Measurements from ENCODE around the gene GPR75. TPM values are rescaled to one million over a fixed set of nuclear protein-coding genes. Genes with fewer than 3 reads are reported as not detected.
A peak's percentile ranks its signal among the peaks of the same experiment; 100 is the strongest.

Gene GPR75
- 5.1 TPM for total RNA-seq
- not detected for polyA plus RNA-seq

DNA sequence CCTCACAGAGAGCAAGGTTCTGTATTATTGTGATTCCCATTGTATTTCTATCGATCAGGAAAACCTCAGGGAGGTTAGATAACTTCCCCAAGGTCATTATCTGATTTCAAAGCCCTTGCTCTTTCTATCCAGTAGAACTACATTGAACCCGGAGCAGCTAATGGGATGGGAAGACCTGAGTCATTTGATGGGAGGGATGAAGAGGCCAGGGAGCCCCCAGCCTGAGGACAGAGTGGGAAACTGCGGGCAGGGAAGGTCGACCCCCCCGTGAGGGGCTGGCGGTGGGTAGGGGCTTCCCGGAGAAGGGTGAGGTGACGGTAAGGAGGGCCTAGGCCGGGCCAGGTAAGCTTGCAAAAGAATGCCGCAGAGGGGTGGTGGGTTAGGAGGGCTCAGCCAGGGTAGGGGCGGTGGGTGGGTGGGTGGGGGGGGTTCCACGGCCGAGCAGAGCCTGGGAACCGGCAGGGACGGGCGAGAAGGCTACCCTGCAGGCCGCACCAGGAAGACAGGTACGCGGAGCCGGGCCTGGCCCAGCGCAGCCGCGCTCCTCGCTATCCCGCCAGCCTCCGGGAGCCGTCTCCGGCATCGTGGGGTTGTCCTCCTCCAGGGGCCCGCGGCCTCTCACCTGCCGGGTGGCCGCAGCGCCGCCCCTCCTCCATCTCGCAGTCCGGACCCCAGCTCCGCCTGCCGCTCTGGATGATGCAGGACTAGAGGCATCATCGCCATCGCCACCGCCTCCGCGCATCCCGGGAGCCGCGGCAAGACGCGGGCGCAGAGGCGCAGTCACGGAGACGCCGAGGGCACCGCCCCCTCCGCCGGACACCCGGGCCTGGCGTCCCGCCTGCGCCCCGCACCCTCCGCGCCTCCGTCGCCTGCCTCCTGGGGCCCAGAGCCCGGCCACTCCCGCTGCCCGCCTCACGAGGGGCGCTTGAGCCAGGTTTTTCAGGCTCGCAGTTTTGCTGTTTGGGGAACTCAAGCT lies at the start of gene GPR75:
Gene GPR75 (minus strand): TSS at position 762 of the 976 bp plus-strand sequence. CDS start 5,211 bp downstream, outside the sequence.
- H3K4me1 Mint-ChIP-seq: peaks cover 0 to 20% (median 8%) of the 10 kb centered on the region in 4 donors
- Histone ChIP-seq H3K4me3 (ENCODE audit: low read depth, low read length) (no peak within 1 kb of the TSS), H3K27ac (ENCODE audit: insufficient read depth, low read length, poor library complexity, severe bottlenecking) (no peak within 1 kb of the TSS), H3K27me3 (ENCODE audit: control insufficient read depth, insufficient read depth, low read length) (no peaks in the 10 kb centered on the region), H3K36me3 (ENCODE audit: control insufficient read depth, insufficient read depth, low read length) (peaks cover 12% of the 10 kb centered on the region), H3K4me1 (ENCODE audit: control insufficient read depth, insufficient read depth, low read length, poor library complexity, severe bottlenecking) (no peaks in the 10 kb centered on the region), H3K9me3 (ENCODE audit: control insufficient read depth in 2 of 2, low read length in 2 of 2) (no peaks in the 10 kb centered on the region)
- H3K36me3 Mint-ChIP-seq: peaks cover 23% of the 10 kb centered on the region
- no peak within 1 kb of the TSS for H3K4me3 Mint-ChIP-seq
- no peaks in the 10 kb centered on the region for H3K27me3 Mint-ChIP-seq
- H3K9me3 Mint-ChIP-seq: no peaks in the 10 kb centered on the region
- no peak for ATAC-seq (ENCODE audit: low read depth in 2 of 2)
- peak within 1 kb of the TSS in 1 of 3 donors; percentile 40 for H3K27ac Mint-ChIP-seq
- no peak for DNase-seq

DNA sequence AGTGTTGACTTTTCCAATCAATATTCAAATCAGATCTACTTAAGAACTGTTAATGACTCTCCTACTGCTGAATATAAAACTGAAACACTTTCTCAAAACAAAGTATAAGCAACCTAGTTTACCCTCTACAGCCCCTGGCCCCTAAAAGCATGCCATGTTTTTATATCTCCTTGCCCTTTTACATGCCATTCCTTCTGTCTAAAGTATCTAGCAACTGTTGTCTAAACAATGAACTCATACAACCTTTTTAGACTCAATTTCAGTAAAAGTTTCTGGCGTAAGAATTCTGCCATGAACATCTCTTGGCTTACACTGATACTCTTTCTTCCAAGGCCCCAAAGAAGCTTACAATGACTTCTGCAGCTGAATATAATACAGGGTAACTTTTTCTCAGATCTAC lies 47.8 kb upstream of the GPR75 start:
- Mint-ChIP-seq H3K4me1 (peaks cover under 1 to 22% (median 10%) of the 10 kb centered on the region in 4 donors), H3K4me3 (no peak overlapping the region), H3K36me3 (peaks cover 39% of the 10 kb centered on the region), H3K27me3 (no peaks in the 10 kb centered on the region), H3K27ac (peak overlapping the region in 1 of 3 donors; percentile 20), H3K9me3 (no peaks in the 10 kb centered on the region)
- H3K27ac ChIP-seq (ENCODE audit: insufficient read depth, low read length, poor library complexity, severe bottlenecking): no peak overlapping the region
- peaks cover 77% of the 10 kb centered on the region for H3K36me3 ChIP-seq (ENCODE audit: control insufficient read depth, insufficient read depth, low read length)
- no peak for ATAC-seq (ENCODE audit: low read depth in 2 of 2)
- H3K4me1 ChIP-seq (ENCODE audit: control insufficient read depth, insufficient read depth, low read length, poor library complexity, severe bottlenecking): no peaks in the 10 kb centered on the region
- H3K4me3 ChIP-seq (ENCODE audit: low read depth, low read length): no peak overlapping the region
- no peak for DNase-seq
- no peaks in the 10 kb centered on the region for H3K9me3 ChIP-seq (ENCODE audit: control insufficient read depth in 2 of 2, low read length in 2 of 2)
- no peaks in the 10 kb centered on the region for H3K27me3 ChIP-seq (ENCODE audit: control insufficient read depth, insufficient read depth, low read length)

DNA sequence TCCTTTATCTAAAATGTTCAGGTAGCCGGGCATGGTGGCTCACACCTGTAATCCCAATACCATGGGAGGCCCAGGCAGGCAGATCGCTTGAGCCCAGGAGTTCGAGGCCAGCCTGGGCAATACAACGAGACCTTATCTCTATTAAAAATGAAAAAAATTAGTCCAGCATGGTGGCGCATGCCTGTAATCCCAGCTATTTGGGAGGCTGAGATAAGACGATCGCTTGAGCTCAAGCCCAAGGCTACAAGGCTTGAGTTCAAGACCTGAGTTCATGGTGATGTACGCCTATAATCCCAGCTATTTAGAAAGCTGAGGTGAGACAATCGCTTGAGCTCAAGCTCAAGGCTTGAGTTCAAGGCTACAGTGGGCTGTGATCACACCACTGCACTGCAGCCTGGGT lies 45.6 kb upstream of the GPR75 start:
- H3K27ac Mint-ChIP-seq: no peak overlapping the region
- Histone ChIP-seq H3K27ac (ENCODE audit: insufficient read depth, low read length, poor library complexity, severe bottlenecking) (no peak overlapping the region), H3K36me3 (ENCODE audit: control insufficient read depth, insufficient read depth, low read length) (peaks cover 92% of the 10 kb centered on the region), H3K27me3 (ENCODE audit: control insufficient read depth, insufficient read depth, low read length) (no peaks in the 10 kb centered on the region), H3K9me3 (ENCODE audit: control insufficient read depth in 2 of 2, low read length in 2 of 2) (no peaks in the 10 kb centered on the region), H3K4me3 (ENCODE audit: low read depth, low read length) (no peak overlapping the region), H3K4me1 (ENCODE audit: control insufficient read depth, insufficient read depth, low read length, poor library complexity, severe bottlenecking) (no peaks in the 10 kb centered on the region)
- peaks cover 51% of the 10 kb centered on the region for H3K36me3 Mint-ChIP-seq
- H3K4me1 Mint-ChIP-seq: peaks cover 0 to 22% (median 3%) of the 10 kb centered on the region in 4 donors
- no peaks in the 10 kb centered on the region for H3K9me3 Mint-ChIP-seq
- no peak overlapping the region for H3K4me3 Mint-ChIP-seq
- DNase-seq (no peak), ATAC-seq (ENCODE audit: low read depth in 2 of 2) (no peak)
- no peaks in the 10 kb centered on the region for H3K27me3 Mint-ChIP-seq

DNA sequence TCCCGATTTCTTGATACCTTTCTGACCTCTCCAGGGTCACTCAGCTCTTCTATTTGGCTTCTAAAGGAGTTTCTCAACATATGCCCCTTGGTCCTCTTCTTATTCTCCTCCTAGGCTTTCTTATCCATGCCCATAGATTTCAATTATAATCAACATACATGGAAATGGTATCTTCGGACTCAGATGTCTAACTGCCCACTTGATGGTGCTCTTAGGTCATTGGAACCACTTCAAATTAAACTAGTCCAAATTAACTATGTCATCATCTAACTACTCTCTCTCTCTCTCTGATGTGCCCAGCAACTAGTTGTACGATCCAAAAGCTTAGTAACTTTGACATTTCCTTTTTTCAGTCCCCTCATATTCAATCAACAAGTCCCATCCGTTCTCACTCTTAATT lies 43.2 kb upstream of the GPR75 start:
- H3K27me3 ChIP-seq (ENCODE audit: control insufficient read depth, insufficient read depth, low read length): no peaks in the 10 kb centered on the region
- no peaks in the 10 kb centered on the region for H3K4me1 ChIP-seq (ENCODE audit: control insufficient read depth, insufficient read depth, low read length, poor library complexity, severe bottlenecking)
- H3K9me3 ChIP-seq (ENCODE audit: control insufficient read depth in 2 of 2, low read length in 2 of 2): no peaks in the 10 kb centered on the region
- H3K36me3 ChIP-seq (ENCODE audit: control insufficient read depth, insufficient read depth, low read length): peaks cover 92% of the 10 kb centered on the region
- H3K27me3 Mint-ChIP-seq: no peaks in the 10 kb centered on the region
- no peak overlapping the region for H3K27ac ChIP-seq (ENCODE audit: insufficient read depth, low read length, poor library complexity, severe bottlenecking)
- peaks cover 0 to 22% (median 2%) of the 10 kb centered on the region in 4 donors for H3K4me1 Mint-ChIP-seq
- H3K4me3 ChIP-seq (ENCODE audit: low read depth, low read length): no peak overlapping the region
- H3K9me3 Mint-ChIP-seq: no peaks in the 10 kb centered on the region
- peak overlapping the region; percentile 6 to 90 (median 13) for H3K27ac Mint-ChIP-seq
- DNase-seq (no peak), ATAC-seq (ENCODE audit: low read depth in 2 of 2) (no peak)
- no peak overlapping the region for H3K4me3 Mint-ChIP-seq
- H3K36me3 Mint-ChIP-seq: peaks cover 58% of the 10 kb centered on the region

DNA sequence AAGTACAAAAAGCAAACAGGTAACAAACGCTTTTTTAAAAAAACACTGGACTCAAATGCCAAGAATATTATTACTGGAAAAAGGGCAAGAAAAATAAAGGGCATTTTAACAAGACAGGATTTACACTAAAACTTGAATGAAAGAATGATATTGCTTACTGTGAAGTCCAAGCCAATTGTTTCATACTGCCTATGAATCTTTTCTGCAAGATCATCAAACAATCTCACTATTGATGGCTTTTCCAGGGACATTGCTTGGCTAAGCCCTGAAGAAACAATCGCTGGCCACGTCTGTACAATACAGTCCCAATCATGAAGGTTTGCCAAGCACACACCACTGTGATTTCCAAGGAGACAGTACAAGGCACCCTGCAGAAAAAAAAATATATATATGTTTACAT lies 41.4 kb upstream of the GPR75 start:
- H3K4me3 Mint-ChIP-seq: no peak overlapping the region
- H3K27ac ChIP-seq (ENCODE audit: insufficient read depth, low read length, poor library complexity, severe bottlenecking): no peak overlapping the region
- no peak overlapping the region for H3K4me3 ChIP-seq (ENCODE audit: low read depth, low read length)
- no peaks in the 10 kb centered on the region for H3K27me3 ChIP-seq (ENCODE audit: control insufficient read depth, insufficient read depth, low read length)
- no peak for ATAC-seq (ENCODE audit: low read depth in 2 of 2)
- H3K4me1 Mint-ChIP-seq: peaks cover 0 to 16% (median 2%) of the 10 kb centered on the region in 4 donors
- H3K27ac Mint-ChIP-seq: no peak overlapping the region
- no peaks in the 10 kb centered on the region for H3K4me1 ChIP-seq (ENCODE audit: control insufficient read depth, insufficient read depth, low read length, poor library complexity, severe bottlenecking)
- H3K27me3 Mint-ChIP-seq: no peaks in the 10 kb centered on the region
- H3K9me3 ChIP-seq (ENCODE audit: control insufficient read depth in 2 of 2, low read length in 2 of 2): no peaks in the 10 kb centered on the region
- no peak for DNase-seq
- peaks cover 93% of the 10 kb centered on the region for H3K36me3 ChIP-seq (ENCODE audit: control insufficient read depth, insufficient read depth, low read length)
- peaks cover 50% of the 10 kb centered on the region for H3K36me3 Mint-ChIP-seq
- H3K9me3 Mint-ChIP-seq: no peaks in the 10 kb centered on the region

DNA sequence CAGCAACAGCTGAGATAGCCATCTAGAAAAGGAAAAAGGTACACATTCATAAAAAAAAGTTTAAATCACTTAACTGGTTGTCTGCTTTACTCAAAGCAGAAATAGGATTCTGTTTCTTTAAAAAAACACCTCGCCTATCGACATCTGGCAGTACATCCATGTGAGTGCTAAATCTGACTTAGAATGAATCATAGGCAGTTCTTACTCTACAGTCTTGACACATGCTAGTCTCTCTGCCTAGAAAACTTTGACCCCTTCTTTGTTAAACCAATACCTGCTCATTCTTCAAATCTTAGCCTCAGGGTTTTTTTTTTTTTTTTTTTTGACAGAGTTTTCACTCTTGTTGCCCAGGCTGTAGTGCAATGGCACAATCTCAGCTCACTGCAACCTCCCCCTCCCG lies 37.1 kb upstream of the GPR75 start:
- Histone ChIP-seq H3K4me3 (ENCODE audit: low read depth, low read length) (no peak overlapping the region), H3K27ac (ENCODE audit: insufficient read depth, low read length, poor library complexity, severe bottlenecking) (no peak overlapping the region), H3K9me3 (ENCODE audit: control insufficient read depth in 2 of 2, low read length in 2 of 2) (no peaks in the 10 kb centered on the region), H3K36me3 (ENCODE audit: control insufficient read depth, insufficient read depth, low read length) (peaks cover 93% of the 10 kb centered on the region), H3K4me1 (ENCODE audit: control insufficient read depth, insufficient read depth, low read length, poor library complexity, severe bottlenecking) (no peaks in the 10 kb centered on the region), H3K27me3 (ENCODE audit: control insufficient read depth, insufficient read depth, low read length) (no peaks in the 10 kb centered on the region)
- peak overlapping the region in 2 of 3 donors; percentile 67 to 89 for H3K27ac Mint-ChIP-seq
- H3K4me3 Mint-ChIP-seq: no peak overlapping the region
- ATAC-seq (ENCODE audit: low read depth in 2 of 2) (no peak), DNase-seq (no peak)
- peaks cover 0 to 6% (median 2%) of the 10 kb centered on the region in 4 donors for H3K4me1 Mint-ChIP-seq
- no peaks in the 10 kb centered on the region for H3K9me3 Mint-ChIP-seq
- H3K27me3 Mint-ChIP-seq: no peaks in the 10 kb centered on the region
- peaks cover 61% of the 10 kb centered on the region for H3K36me3 Mint-ChIP-seq

DNA sequence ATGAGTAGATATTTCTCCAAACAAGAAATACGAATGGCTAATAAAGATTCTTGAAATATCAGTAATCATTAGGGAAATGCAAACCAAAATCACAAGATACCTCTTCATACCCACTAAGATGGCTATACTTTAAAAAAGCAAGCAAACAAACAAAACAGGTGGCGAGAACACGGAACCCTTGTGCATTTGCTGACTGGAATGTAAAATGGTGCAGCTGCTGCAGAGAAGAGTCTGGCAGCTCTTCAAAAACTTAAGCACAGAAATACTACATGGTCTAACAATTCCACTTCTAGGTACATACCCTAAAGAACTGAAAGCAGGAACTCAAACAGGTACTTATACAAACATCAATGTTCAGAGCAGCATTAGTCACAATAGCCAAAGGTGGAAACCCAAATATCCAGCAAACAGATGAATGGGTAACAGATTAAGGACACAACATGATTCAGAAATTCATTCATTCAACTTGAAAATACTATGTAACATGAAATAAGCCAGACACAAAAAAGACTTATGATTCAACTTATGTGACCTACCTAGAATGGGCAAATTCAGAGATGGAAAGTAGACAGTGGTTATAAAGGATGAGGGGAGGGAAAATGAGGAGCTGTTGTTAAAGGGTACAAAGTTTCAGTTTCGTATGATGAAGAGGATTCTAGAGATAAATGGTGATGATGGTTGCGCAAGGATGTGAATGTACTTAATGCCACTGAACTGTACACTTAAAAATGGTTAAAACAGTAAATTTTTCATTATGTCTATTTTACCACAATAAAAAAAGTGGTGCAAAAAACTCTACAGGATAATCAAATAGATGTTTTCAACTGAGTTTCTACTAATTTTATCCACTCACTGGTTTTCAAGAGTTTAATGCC lies 26.9 kb upstream of the GPR75 start:
- H3K27ac Mint-ChIP-seq: no peak overlapping the region
- no peak for ATAC-seq (ENCODE audit: low read depth in 2 of 2)
- Histone ChIP-seq H3K4me3 (ENCODE audit: low read depth, low read length) (no peak overlapping the region), H3K27me3 (ENCODE audit: control insufficient read depth, insufficient read depth, low read length) (no peaks in the 10 kb centered on the region), H3K4me1 (ENCODE audit: control insufficient read depth, insufficient read depth, low read length, poor library complexity, severe bottlenecking) (no peaks in the 10 kb centered on the region), H3K27ac (ENCODE audit: insufficient read depth, low read length, poor library complexity, severe bottlenecking) (no peak overlapping the region), H3K9me3 (ENCODE audit: control insufficient read depth in 2 of 2, low read length in 2 of 2) (no peaks in the 10 kb centered on the region), H3K36me3 (ENCODE audit: control insufficient read depth, insufficient read depth, low read length) (peaks cover 94% of the 10 kb centered on the region)
- no peaks in the 10 kb centered on the region for H3K27me3 Mint-ChIP-seq
- H3K9me3 Mint-ChIP-seq: no peaks in the 10 kb centered on the region
- peaks cover 59% of the 10 kb centered on the region for H3K36me3 Mint-ChIP-seq
- peaks cover 4 to 10% (median 6%) of the 10 kb centered on the region in 4 donors for H3K4me1 Mint-ChIP-seq
- DNase-seq: no peak
- H3K4me3 Mint-ChIP-seq: no peak overlapping the region

All from CD4-positive, CD25-positive, alpha-beta regulatory T cell (primary cell).